Measurements from ENCODE around the gene STK33. TPM values are rescaled to one million over a fixed set of nuclear protein-coding genes. Genes with fewer than 3 reads are reported as not detected.
A peak's percentile ranks its signal among the peaks of the same experiment; 100 is the strongest.
"Not testable (repeated sequence)": the region's sequence is repeated elsewhere in the genome, so short reads cannot be mapped to it uniquely, and the experiment has no call there.

STK33 gene
- polyA plus RNA-seq, 4 donors = 26.5 to 31.7 (median 29.0) TPM

DNA sequence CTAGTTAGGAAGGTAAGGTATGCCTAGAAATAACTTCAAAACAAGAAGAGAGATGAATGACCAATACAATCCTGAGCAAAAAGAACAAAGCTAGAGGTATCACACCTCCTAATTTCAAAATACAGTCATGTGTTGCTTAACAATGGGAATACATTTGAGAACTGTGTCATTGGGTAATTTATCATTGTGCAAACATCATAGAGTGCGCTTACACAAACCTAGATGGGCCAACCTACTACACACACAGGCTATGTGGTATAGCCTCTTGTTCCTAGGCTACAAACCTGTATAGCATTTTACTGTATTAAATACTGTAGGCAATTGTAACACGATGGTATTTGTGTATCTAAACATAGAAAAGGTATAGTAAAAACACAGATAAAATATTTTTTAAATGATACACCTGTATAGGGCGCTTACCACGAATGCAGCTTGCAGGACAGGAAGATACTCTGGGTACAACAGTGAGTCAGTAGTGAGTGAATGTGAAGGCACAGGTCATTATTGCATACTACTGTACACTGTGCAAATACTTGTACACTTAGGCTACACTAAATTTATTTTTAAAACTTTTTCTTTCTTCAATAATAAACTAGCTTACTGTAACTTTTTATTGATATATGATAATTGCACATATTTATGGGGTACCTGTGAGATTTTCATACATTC lies 48.2 kb downstream of the STK33 start:
- DNase-seq (ENCODE audit: low read depth in 4 of 4, low spot score in 3 of 4) = no peak

DNA sequence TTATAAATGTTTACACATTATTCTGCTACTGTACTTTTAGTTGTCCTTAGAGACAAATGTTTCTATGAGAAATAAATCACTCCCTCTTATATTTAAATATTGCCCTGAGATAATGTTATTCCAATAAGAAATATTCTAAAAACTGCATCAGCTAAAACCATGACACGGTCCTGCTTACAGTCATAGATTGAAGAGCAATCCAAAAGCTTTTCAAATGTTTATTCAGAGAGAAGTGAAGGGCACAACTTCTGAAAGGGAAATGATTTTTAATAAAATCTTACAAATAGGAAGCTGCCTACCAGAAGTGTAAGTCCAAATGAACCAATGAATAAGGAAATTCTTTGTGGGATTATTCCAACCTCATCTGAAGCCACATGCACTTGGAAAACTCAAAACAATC lies 49.2 kb downstream of the STK33 start:
- no peak for DNase-seq (ENCODE audit: low read depth in 4 of 4, low spot score in 3 of 4)

DNA sequence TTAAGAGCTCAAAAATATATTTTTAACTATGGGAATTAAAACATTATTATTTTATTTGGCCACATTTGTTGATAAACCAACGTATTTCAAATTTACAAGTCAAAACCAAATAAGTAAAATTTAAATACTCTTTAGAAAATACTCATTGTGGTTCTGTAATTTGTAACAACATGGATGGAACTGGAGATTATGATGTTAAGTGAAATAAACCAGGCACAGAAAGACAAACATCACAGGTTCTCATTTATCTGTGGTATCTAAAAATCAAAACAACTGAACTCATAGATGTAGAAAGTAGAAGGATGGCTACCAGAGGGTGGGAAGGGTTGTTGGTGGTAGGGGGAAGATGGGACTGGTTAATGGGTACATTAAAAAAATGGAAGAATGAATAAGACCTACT lies 50.8 kb downstream of the STK33 start:
- DNase-seq (ENCODE audit: low read depth in 4 of 4, low spot score in 3 of 4) = no peak

DNA sequence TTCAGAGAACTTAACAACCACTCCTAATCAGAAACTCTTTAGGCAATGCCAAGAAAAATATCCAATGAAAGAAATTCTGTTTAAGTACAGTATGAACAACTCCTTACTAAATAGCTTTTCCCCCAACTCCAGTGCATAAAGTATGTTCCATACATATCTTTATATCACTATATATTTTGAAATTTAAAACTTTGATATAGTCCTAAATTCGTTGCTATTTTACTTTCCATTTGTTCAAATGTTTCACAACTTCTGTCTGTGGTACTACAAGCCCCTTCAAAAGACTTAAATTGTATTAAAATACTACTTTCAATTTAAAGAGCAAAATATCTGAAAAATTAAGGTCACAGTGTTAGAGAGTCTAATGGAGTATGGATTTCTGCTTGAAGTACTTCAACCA lies 52.6 kb downstream of the STK33 start:
- no peak for DNase-seq (ENCODE audit: low read depth in 4 of 4, low spot score in 3 of 4)

DNA sequence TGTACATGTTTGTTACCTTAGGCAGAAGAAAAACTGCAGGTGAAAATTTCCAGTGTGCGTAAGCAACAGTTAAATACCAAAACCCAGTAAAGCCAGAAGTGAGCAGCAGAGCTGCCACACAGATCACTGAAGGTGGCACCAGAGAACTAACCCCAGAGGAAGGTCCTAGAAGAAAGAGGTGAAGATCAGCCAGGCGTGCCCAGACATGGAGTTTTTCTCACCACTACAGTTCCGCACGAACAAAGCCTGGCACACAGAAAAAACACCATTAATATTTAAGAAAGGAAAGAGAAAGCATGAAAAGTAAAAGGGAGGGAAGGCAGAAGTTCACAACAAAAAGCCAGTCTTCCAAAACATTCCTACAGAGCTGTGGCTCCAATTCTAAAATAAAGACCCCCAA lies 60.7 kb downstream of the STK33 start:
- peak in 3 of 4 donors; percentile 3 to 7 (median 4) for DNase-seq (ENCODE audit: low read depth in 4 of 4, low spot score in 3 of 4)

DNA sequence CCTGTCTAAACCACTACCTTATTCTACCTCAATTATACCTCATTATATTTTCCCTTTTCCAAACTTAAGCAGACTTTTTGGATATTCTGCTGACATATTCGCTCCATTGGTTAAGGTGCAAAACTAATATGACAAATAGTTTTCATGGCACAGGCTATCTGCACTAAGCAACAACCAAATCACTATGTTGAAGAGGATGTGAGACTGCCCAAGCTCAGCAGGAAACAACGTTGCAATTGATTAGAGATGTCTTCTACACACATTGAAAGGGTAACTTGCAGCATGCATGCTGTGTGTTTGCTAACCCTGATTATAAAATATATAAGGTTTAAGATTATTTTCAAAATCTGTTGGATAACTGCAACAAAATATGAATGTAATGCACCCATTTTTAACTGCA lies 61.6 kb downstream of the STK33 start:
- no peak for DNase-seq (ENCODE audit: low read depth in 4 of 4, low spot score in 3 of 4)

DNA sequence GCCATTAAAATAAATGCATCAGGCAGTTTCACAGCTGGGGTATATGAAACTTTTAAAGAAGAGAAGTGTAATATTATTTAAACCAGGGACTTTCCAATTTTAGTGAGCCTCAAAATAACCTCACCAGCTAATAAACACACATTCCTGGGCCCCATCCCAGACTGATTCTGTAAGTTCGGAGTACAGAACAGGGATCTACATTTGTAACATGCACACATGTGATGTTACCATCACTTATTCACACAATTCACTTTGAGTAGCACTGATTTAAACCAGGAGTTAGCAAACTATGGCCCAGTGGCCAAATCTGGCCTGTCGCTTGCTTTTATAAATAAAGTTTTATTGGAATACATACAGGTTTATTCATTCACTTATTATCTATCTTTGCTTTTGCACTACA lies 62.0 kb downstream of the STK33 start:
- no peak for DNase-seq (ENCODE audit: low read depth in 4 of 4, low spot score in 3 of 4)

DNA sequence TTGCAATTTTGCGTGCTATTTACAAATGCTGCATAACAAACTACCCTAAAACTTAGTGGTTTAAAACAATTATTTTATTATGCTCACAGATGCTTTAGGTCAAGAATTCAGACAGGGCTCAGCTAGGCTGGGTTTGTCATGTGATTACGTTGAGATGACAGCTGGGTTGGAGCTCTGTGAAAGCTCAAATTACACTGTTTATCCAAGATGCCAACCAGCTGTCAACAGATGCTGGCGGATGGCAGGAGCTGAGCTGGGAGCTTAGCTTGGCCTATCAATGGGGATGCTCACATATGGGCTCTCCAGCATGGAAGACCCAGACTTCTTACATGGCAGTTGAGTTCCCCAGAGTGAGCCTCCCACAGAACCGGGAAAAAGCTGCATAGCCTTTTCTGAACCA lies 62.7 kb downstream of the STK33 start:
- DNase-seq (ENCODE audit: low read depth in 4 of 4, low spot score in 3 of 4) = peak; percentile 7 to 20 (median 12)

DNA sequence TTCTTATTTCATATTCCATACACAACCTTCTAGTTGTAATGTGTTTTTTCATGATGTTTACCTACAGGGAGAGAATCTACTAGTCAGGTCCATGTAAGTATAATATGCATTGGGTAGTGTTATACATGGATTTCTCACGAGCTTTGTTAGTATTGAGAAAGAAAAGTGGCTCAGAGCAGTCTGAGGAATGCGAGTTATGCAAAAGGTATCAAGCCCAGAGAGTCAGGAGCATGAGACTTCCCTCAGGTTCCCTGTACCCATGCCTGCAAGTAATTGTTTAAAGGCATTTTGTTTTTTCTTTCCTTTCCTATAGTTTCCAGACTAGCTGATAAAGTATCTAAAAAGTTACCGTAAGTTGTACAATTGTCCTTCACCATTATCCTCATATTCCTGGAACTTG lies 66.1 kb downstream of the STK33 start:
- DNase-seq (ENCODE audit: low read depth in 4 of 4, low spot score in 3 of 4) = no peak

DNA sequence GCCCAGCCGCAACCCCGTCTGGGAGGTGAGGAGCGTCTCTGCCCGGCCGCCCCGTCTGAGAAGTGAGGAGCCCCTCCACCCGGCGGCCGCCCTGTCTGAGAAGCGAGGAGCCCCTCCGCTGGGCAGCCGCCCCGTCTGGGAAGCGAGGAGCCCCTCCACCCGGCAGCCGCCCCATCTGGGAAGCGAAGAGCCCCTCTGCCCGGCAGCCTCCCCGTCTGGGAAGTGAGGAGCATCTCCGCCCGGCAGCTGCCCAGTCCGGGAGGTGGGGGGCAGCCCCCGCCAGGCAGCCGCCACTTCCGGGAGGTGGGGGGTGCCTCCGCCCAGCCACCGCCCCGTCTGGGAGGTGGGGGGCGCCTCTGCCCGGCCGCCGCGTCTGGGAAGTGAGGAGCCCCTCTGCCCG lies 70.6 kb downstream of the STK33 start:
- no peak for DNase-seq (ENCODE audit: low read depth in 4 of 4, low spot score in 3 of 4)

DNA sequence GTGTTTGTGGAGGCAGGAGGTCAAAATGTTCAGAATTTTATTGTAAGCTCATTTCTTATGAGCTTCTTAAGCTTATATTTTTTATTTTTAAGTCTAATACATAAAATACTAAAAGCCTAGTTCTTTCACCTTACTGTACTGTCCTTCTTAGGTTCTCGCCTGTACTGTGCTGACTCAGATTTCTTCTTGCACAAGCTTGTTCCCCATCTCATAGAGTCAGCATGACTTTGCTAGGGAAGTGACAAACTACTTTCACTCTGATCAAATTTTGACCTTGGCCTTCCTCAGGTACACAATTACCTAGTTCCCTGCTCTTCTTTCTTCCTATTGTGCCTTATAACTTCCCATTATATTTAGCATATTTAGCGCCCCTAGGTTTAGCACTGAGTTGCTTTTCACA lies 81.5 kb downstream of the STK33 start:
- no peak for DNase-seq (ENCODE audit: low read depth in 4 of 4, low spot score in 3 of 4)

DNA sequence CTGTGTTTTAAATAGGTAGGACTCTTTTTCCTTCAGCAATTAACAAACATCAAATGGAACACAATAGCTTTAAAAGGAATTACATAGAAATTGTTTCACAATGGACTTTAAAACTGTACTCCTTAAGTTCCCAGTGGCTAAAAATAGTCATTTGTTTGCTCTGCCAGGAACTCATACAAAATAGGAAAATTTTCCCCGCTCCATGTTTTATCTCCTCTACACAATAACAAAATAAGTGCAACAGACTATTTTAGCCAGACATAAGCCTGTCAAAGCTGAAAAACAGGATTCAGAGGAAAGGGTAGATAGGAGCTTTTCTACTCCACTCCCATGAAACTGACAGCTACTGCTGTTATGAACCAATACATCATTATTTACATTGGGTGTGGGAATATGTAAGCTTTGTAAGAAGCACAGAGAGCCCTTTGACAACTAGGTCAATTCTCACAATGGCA lies 90.1 kb downstream of the STK33 start:
- no peak for DNase-seq (ENCODE audit: low read depth in 4 of 4, low spot score in 3 of 4)

DNA sequence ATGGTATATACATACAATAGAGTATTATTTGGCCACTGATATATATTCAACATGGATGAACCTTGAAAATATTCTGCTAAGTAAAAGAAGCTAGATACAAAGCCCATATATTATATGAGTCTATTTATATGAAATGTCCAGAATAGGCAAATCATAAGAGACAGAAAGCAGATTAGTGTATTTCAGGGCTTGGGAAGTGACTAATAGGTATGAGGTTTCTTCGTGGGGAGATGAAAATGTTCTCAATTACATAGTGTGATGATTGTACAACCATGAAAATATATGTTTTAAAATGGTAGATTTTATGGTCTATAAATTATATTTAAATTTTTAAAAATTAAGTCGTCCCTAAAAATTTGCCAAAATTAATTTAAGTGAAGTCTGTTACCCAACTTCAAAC lies 92.2 kb downstream of the STK33 start:
- DNase-seq (ENCODE audit: low read depth in 4 of 4, low spot score in 3 of 4) = no peak

DNA sequence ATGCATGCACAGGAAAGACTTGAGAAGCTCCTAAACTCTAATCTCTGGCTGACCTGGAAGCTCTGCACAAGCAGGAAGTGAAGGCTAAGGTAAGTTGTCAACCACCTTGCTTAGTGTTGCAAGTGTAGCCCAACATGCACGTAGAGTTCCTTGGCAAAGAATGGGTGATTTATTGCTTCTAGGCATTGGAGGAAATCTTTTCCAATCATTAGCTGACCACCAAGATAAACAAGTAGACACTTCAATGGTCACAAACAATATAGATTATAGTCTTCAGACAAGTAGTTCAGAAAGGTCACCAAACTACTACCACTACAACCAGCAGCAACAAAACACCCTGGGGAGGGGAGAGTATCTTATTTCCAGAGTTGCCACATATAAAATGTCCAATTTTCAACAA lies 105.6 kb downstream of the STK33 start:
- DNase-seq (ENCODE audit: low read depth in 4 of 4, low spot score in 3 of 4) = no peak

DNA sequence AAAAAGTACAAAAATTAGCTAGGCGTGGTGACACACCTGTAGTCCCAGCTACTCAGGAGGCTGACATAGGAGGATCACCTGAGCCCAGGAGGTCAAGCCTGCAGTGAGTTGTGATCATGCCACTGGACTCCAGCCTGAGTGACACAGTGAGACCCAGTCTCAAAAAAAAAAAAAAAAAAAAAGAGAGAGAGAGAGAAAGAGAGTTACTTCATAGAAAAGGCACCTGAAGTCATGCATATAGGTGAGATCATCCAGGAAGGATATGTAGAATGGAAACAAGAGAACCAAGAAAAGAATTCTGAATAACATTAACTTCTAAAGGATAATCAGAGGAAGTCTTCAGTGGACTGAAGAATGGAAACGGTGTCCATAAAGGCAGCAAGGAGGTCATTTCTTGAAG lies 106.8 kb downstream of the STK33 start:
- DNase-seq (ENCODE audit: low read depth in 4 of 4, low spot score in 3 of 4) = no peak

DNA sequence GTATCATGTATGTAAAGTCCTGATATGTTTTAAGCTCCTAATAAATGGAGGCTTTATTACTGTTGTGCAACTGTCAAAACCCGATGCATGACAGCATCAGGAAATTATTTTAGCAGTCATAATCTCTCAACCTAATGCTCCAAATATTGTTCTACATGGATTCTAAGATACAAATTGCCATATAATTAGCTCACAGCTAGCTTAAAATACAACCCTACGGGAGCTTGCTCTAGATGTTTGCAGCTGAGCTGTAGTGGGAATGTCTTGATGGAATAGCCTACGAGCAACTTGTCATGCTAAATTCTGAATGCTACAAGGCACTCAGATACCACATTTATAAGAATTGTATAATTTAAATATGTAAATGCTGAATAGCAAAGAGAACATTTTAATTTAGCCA lies 109.8 kb downstream of the STK33 start:
- DNase-seq (ENCODE audit: low read depth in 4 of 4, low spot score in 3 of 4) = no peak

DNA sequence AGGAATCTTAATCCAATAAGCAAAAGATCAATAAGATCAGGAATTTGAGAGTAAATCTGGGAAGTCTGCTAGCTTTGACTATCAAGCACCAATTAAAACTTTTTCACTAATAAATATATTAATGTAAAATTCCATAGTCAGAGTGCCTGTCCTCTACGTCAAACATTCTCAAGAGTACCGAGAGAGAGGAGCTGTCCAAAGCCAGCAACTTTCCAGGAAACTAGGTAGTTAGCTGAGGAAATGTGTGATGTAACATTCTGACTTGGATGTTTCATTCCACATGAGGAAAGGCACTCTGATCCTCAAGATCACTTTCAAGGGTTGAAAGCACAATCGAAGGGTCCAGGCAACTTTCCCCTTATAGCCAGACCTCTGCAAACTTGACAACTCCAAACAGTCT lies 113.2 kb downstream of the STK33 start:
- no peak for DNase-seq (ENCODE audit: low read depth in 4 of 4, low spot score in 3 of 4)

DNA sequence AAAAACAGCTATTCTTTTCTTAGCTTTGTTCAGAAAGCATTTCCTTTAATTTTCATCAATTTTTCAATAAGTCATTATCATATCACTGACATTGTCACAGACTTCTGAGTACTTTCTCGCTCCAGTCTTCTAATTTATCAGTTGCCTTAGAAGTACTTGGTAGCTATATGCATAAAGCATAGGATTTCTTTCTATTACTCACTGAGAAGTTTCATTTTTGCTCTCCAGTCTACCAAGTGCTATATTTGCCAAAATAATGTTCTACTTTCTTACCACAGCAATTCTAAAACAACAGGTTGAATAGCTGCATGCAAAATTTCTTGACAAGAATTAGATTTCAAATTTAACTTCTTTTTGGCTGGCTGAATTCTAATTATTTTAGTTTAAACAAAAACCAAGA lies 116.3 kb downstream of the STK33 start:
- no peak for DNase-seq (ENCODE audit: low read depth in 4 of 4, low spot score in 3 of 4)

DNA sequence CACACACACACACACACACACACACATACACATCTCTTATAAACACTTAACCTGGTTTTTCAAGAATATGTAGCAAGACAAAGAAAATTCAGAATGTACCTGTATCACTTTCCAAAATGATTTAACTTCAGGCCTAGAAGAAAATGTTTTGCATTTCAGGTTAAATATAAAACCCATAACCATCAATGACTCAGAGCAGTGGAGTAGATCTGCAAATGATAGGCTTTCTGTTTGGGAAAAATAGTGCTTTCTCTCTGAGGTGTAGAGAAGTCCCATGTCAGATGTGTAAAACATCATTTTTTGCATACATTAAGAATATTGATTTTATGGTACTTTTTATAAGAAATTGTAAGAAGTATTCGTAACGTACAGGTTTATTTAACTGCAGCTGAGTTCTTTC lies 116.9 kb downstream of the STK33 start:
- DNase-seq (ENCODE audit: low read depth in 4 of 4, low spot score in 3 of 4) = no peak

DNA sequence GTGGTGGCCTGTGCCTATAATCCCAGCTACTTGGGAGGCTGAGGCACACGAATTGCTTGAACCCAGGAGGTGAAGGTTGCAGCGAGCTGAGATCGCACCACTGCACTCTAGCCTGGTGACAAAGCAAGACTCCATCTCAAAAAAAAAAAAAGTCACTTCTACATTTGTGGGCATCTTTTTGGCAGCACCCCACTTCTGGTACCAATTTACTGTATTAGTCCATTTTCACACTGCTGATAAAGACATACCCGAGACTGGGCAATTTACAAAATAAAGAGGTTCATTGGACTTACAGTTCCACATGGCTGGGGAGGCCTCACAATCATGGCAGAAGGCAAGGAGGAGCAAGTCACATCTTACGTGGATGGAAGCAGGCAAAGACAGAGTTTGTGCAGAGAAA lies 126.2 kb downstream of the STK33 start:
- DNase-seq (ENCODE audit: low read depth in 4 of 4, low spot score in 3 of 4) = not testable (repeated sequence)

DNA sequence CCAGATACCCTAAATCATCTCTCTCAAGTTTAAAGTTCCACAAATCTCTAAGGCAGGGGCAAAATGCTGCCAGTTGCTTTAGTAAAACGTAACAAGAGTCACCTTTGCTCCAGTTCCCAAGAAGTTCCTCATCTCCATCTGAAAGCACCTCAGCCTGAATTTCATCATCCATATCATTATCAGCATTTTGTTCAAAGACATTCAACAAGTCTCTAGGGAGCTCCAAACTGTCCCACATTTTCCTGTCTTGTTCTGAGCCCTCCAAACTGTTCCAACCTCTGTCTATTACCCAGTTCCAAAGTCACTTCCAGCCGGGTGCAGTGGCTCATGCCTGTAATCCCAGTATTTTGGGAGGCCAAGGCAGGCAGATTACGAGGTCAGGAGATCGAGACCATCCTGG lies 126.7 kb downstream of the STK33 start:
- DNase-seq (ENCODE audit: low read depth in 4 of 4, low spot score in 3 of 4) = not testable (repeated sequence)

DNA sequence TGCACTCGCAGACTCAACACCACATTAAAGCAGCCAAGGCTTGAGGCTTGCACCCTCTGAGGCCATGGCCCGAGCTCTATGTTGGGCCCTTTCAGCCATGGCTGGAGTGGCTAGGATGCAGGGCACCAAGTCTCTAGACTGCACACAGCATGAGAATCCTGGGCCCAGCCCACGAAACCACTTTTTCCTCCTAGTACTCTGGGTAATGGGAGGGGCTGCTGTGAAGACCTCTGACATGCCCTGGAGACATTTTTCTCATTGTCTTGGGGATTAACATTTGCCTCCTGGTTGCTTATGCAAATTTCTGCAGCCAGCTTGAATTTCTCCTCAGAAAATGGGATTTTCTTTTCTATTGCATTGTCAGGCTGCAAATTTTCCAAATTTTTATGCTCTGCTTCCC lies 127.1 kb downstream of the STK33 start:
- DNase-seq (ENCODE audit: low read depth in 4 of 4, low spot score in 3 of 4) = not testable (repeated sequence)

Data from right renal pelvis (tissue), 4 donors.